G401 (cell line): ENCODE measurements around the gene CFAP61. TPM values are rescaled to one million over a fixed set of nuclear protein-coding genes. Genes with fewer than 3 reads are reported as not detected.

Source experiments
- DNase-seq: peaks from one replicate; pipeline ENCODE4 v3.0.0-alpha.2; 2015; ENCODE audit warnings: low spot score
- in situ Hi-C: cut with HindIII; loops from 2 replicates; pipeline ENCODE4 v1.10.0; 2016; ENCODE audit warnings: low sequenced_read_pairs, mixed read lengths
- total RNA-seq: library from RNA; depleted of rRNA; stranded (reverse); fragments of >200 nt; shearing (Covaris generic); gene quantifications from 2 replicates; pipeline ENCODE4 v1.2.3, GENCODE V29; 2014

Gene CFAP61
- total RNA-seq, 1 experiment from 2014 or later: not detected

GRCh38 chr20:20031790-20032189 lies 20.5 kb upstream of the CFAP61 start:
- no peak for DNase-seq
- in situ Hi-C loops: no loop called here

GRCh38 chr20:20034486-20034885 lies 17.8 kb upstream of the CFAP61 start:
- in situ Hi-C loops: no loop called here
- no peak for DNase-seq

- in situ Hi-C loops: no loop called here
- no peak for DNase-seq
Measured at GRCh38 chr20:20036756-20037155, 15.6 kb upstream of the CFAP61 start.

- no peak for DNase-seq
- in situ Hi-C loops: no loop called here
Measured at GRCh38 chr20:20037960-20038359, 14.4 kb upstream of the CFAP61 start.

- in situ Hi-C loops: no loop called here
Measured at GRCh38 chr20:20038586-20038985, 13.7 kb upstream of the CFAP61 start.

GRCh38 chr20:20039752-20040387 lies 12.5 kb upstream of the CFAP61 start:
- in situ Hi-C loops: no loop called here

More at GRCh38 chr20:20038586-20038985, 13.7 kb upstream of the CFAP61 start:
- no peak for DNase-seq

GRCh38 chr20:20051767-20052073 lies 612 bp upstream of the CFAP61 start:
- in situ Hi-C loops: no loop called here
- no peak for DNase-seq

More at GRCh38 chr20:20039752-20040387, 12.5 kb upstream of the CFAP61 start:
- DNase-seq: no peak

GRCh38 chr20:20060234-20060998 lies 8.1 kb downstream of the CFAP61 start:
- no peak for DNase-seq
- in situ Hi-C loops: no loop called here

- in situ Hi-C loops: no loop called here
- DNase-seq: no peak
Measured at GRCh38 chr20:20063941-20064702, 11.8 kb downstream of the CFAP61 start.

GRCh38 chr20:20065361-20065760 lies 13.0 kb downstream of the CFAP61 start:
- DNase-seq: no peak
- in situ Hi-C loops: no loop called here

- in situ Hi-C loops: no loop called here
- DNase-seq: peak; percentile 66
Measured at GRCh38 chr20:20070871-20071726, 18.8 kb downstream of the CFAP61 start.

- in situ Hi-C loops: no loop called here
- DNase-seq: peak; percentile 75
Measured at GRCh38 chr20:20073801-20074371, 21.6 kb downstream of the CFAP61 start.

- no peak for DNase-seq
- in situ Hi-C loops: no loop called here
Measured at GRCh38 chr20:20075032-20075431, 22.7 kb downstream of the CFAP61 start.

GRCh38 chr20:20076297-20077065 lies 24.1 kb downstream of the CFAP61 start:
- in situ Hi-C loops: no loop called here

GRCh38 chr20:20078041-20078440 lies 25.7 kb downstream of the CFAP61 start:
- in situ Hi-C loops: no loop called here
- DNase-seq: no peak

More at GRCh38 chr20:20076297-20077065, 24.1 kb downstream of the CFAP61 start:
- no peak for DNase-seq

GRCh38 chr20:20079102-20079784 lies 26.9 kb downstream of the CFAP61 start:
- in situ Hi-C loops: no loop called here
- no peak for DNase-seq

- peak; percentile 81 for DNase-seq
- in situ Hi-C loops: no loop called here
Measured at GRCh38 chr20:20083807-20084206, 31.5 kb downstream of the CFAP61 start.

GRCh38 chr20:20084296-20084752 lies 32.0 kb downstream of the CFAP61 start:
- in situ Hi-C loops: no loop called here
- DNase-seq: peak; percentile 41
